AG09319 (cell line): ENCODE measurements around the gene SLC38A2.

ENCODE experiments used
- DNase-seq: peaks from one replicate; pipeline ENCODE4 v3.0.0-alpha.2; 2010; ENCODE audit warnings: low read depth; ENCODE audit errors: extremely low read depth
- CTCF ChIP-seq: IDR thresholded peaks from 2 replicates; pipeline ENCODE4 v1.5.1; 2011; ENCODE audit warnings: low read depth, mild to moderate bottlenecking, inconsistent platforms, low read length, moderate library complexity

Gene SLC38A2

GRCh38 chr12:46382408-46382963, 9.9 kb upstream of the SLC38A2 start:
- no peak for TF ChIP-seq CTCF

GRCh38 chr12:46380881-46381280, 8.3 kb upstream of the SLC38A2 start:
- no peak for TF ChIP-seq CTCF
- no peak for DNase-seq

More at GRCh38 chr12:46382408-46382963, 9.9 kb upstream of the SLC38A2 start:
- no peak for DNase-seq

GRCh38 chr12:46380022-46380796, 7.6 kb upstream of the SLC38A2 start:
- DNase-seq: no peak
- no peak for TF ChIP-seq CTCF

GRCh38 chr12:46379352-46379751, 6.8 kb upstream of the SLC38A2 start:
- no peak for DNase-seq
- TF ChIP-seq CTCF: no peak

- no peak for TF ChIP-seq CTCF
- no peak for DNase-seq
These were observed 6.0 kb upstream of the SLC38A2 start for GRCh38 chr12:46378530-46378929.

GRCh38 chr12:46377678-46378077, 5.1 kb upstream of the SLC38A2 start:
- no peak for DNase-seq
- TF ChIP-seq CTCF: no peak

- no peak for TF ChIP-seq CTCF
- DNase-seq: no peak
These were observed 4.0 kb upstream of the SLC38A2 start for GRCh38 chr12:46376579-46376978.
